SIG-M5 treated with dmso at 0.1 percent for 504 hours (cell line): Measurements from ENCODE around the gene TMEM161B.
"Not testable (repeated sequence)": the region's sequence is repeated elsewhere in the genome, so short reads cannot be mapped to it uniquely, and the experiment has no call there.

Source experiments
- DNase-seq: peaks from one replicate; lab custom pipeline; 2025; ENCODE audit not compliant: unreplicated experiment; lab: John Stamatoyannopoulos, UW

TMEM161B gene

DNA sequence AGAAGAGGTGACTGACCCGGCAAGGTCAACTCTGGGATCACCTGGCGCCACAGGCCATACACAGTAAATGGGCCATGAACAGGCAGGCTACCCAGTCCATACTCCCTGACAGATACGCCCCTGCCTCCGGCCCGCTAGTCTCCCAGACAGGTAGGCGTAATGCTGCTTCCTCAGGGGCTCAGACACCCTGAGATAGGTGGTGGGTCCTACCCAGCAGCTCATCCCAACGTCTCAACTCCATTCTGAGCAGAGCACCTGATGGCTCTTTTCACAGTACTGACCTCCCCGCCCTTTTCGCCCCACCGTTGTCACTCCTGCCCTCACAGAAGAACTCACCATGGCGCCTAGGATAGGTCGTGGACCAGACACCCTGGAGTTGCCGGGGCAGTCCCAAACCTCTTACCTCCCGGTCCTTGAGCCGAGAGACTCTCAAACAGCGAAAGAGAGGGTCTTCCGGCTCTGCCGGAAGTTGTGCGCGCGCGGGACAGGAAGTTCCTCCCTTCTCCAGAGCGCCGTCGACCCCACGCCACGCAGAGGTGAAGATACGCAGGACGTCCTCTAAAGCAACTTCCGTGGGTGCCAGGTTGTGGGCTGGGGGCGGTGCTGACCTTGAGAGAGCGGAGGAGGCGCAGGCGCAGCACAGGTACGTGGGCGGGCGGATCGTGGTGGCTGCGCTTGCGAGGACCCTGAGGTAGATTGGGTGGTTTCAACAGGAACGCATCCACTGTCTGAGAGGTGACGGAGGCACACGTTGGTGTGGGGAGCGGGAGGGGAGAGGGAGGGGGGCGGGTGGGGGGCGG is at the start of gene TMEM161B:
Gene TMEM161B (minus strand): TSS at position 461 of the 800 bp plus-strand sequence. CDS start 122 bp downstream, at position 339.
- peak; percentile 96 for DNase-seq

DNA sequence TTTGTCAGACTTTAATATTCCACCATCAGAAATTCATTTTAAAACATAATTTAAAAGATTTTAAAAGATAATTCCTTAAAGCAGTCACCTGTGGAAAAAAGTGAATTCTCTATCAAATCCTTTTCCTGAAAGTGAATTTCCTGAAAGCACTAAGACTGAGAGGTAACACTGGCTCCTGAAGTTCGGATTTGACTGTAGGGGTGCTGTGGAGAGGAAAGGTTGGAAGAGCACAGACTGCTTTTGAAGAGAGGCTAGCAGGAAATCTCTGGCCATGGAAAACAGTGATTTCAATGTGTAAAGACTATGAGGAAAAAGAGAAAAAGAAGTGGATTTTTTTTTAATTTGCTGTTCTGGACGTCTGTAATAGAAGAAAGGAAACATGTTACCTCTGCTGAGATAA is 35.7 kb upstream of the TMEM161B start:
- DNase-seq: no peak

DNA sequence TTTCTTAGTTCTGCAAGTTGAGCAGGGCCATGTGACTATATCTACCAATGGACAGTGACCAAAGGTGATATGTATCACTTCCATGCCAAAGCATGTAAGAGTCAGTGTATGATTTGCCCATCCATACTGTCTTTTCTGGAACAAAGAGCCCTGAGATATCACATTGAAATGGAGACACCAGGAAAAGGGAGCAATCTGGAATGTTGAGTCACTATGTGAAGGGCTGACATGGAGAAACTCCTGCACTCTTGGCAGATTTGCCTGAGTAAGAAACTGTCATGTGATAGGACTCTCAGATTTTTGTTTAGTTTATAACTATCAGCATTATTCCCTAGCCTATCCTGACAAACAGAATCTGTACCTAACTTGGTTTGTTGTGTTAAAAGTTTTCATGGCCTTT is 29.8 kb upstream of the TMEM161B start:
- no peak for DNase-seq

DNA sequence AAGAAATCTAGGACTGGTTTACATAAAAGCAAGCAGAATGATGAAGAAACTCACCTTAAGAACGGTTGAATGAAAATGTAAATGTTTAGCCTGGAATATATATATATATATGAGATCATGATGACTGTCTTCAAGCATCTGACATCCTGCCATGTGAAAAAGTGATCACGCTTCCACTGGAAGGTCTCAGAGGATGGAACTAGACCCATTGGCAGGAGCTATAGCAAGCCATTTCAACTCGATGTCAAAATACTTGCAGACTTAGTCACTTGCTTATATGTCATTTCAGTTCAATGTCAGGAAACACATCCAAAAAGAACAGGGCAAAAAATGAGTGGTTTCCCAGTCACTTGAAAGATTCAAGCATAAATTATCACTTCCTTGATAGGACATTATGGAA is 22.2 kb upstream of the TMEM161B start:
- no peak for DNase-seq

DNA sequence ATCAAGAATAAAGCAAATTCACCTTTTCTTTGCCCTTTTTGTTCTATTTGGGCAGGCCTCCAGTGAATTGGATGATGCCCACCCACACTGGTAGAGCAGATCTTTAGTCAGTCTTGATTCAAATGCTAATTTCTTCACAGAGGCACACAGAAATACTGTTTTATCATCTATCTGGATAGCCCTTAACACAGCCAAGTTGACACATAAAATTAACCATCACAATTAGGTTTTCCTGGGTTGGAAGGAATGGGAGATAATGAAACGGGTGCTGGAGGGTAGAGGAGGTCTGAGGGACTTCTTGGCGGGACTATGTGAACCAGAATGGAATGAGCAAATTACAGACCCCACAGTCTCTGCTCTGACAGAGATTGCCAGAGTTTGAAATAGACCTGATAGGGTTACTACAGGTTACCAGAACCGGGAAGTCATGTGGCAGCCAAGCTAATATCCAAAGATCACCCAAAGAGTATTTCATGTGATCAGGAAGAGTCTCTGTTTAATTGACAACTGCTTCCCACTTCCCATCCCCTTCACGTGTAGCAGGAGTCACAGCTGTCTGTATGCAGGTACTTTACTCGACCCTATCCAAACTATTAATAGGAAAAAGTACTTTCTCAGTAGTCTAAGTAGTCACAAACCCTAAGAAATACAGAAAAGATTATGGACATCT is 20.0 kb upstream of the TMEM161B start:
- no peak for DNase-seq

DNA sequence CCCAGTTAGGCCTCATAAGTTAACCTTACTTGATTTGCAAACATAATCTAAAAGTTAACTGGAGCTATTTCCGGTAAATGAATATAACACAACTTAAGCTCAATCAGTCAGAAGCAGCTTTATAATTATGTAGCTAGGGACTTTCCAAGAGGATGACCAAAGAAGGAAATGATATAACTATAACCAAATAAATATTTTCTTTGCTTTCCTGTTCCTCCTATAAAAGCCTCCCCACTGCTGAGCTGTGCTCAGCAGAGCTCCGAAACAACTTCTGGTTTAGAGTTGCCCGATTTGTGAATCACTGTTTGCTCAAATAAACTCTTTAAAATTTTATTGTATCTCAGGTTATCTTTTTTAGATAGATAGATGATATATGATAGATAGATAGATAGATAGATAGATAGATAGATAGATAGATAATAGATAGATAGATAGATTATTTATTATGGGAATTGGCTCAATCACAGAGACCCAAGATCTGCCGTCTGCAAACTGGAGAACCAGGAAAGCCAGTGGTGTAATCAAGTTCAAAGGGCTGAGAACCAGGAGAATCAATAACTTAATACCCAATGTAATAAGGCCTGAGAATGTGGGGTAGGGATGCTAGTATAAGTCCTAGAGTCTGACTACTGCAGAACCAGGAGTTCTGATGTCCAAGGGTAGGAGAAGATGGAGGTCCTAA is 19.3 kb upstream of the TMEM161B start:
- no peak for DNase-seq

DNA sequence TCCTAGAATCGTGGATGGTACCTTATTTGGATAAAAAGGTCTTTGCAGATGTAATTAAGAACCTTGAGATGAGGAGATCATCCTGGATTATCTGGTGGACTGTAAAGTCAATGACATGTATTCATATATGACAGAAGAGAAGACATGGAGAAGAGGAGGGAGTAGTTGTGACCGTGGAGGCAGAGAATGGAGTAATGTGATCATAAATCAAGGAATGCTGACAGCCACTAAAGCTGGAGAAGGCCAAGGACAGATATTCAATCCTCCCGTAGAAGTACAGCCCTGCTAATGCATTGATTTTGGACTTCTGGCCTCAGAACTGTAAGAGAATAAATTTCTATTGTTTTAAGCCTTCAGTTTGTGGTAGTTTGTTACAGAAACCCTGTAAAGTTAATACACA is 18.7 kb upstream of the TMEM161B start:
- DNase-seq: no peak

DNA sequence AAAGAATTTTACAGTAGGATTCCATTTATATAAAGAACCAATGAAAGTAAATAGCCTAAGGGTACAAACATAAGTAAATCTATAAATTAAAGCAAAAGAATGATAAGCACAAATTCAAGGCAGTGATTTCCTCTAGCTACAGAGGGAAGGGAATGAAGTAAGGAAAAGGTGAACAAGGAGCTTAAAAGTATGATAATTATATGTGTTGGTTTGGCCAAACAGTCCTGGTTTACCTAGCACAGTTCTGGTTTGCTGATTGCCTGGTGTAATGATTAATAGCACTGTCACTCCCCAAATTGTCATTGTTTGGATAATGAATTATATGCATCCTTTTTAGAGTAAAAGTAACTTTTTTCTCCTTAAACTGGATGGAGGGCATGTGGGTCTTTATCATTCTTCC is 15.0 kb upstream of the TMEM161B start:
- DNase-seq: no peak

DNA sequence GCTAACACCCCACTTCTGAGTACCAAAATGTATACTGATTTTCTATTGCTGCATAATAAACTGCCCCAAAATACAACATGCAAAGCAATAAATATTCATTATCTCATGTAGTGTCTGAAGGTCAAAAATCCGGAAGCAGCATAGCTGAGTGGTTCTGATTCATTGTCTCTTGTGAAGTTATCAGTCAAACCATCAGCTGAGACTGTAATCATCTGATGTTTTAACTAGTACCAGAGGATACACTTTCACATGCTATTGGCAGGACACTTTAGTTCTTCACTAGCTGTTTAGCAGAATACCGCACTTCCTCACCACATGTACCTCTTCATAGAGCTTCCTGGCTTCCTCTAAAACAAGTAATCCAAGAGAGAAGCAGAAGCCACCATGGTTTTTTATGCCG is 12.7 kb upstream of the TMEM161B start:
- no peak for DNase-seq

DNA sequence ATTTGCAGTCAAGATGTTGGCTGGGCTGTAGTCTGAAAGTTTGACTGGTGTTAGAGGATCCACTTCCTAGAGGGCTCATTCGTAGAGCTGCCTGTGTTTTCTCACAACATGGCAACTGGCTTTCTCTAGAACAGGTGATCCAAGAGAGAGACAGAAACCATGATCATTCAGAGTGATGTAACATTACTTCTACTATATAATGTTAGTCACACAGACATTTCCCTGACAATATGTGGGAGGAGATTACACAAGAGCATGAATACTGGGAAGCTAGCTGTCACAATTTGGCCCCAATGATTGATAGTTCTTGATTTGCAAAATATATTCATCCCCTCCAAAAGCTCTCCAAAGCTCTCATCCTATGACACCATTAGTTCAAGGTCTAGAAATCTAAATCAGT is 10.9 kb upstream of the TMEM161B start:
- no peak for DNase-seq

DNA sequence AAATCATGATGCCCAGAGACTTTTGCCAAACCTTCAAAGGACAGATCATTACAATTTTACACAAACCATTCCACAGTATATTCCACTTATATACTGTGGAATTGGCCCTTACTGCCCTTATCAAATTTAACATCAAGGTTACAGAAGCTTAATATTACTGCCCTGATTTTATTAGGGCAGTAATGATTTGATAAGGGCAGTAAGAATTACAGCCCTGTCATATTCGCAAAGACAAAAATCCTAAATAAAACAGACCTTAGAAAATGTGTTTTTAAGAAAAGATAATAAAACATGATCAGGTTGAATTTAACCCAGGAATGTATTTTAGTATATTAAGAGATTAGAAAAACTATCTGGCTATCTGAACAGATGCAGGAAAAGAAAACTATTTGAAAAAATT is 7.7 kb upstream of the TMEM161B start:
- DNase-seq: no peak

DNA sequence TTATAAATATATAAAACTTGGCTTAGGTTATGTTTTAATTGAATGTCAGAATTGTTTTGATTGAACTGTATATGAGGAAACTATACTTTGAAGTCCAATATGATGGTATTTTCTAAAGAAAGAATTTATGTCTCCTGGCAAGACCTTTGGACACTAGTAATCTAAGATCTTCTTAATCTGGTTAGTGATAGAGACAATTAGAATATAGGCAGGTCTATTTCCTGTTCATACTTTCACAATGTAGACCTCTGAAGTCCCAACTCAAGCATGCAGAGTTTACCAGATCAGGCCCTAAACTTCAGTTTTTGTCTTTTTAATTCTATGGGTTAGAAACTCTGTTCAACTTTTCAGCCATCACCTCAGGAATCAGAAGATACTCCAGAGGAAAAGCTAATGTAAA is 6.9 kb upstream of the TMEM161B start:
- no peak for DNase-seq

DNA sequence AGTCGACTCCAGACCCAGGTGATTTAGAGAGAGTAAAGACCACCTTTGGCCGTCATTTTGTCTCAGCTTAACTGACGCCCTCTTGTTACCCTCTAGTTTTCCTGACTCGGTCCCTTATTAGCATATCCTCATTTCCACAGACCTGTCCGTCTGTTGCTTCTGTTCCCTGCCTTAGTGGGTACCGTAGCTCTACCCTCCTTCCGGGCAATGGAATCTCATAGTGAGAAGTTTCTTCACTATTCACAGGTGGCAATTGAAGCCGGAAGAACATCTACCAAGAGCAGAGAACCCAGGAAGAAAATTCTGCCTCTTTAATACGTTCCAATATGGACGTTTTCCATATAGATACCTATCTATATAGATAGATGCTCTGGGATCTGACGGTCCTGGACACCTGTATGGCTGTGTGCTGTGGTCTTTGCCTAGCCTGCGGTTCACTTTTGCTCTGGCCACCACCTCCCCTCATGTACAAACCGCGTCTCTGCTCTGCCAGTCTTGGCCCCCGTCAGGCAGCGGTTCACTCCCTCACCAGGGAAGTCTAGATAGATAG is 652 bp upstream of the TMEM161B start:
- DNase-seq: peak; percentile 61

DNA sequence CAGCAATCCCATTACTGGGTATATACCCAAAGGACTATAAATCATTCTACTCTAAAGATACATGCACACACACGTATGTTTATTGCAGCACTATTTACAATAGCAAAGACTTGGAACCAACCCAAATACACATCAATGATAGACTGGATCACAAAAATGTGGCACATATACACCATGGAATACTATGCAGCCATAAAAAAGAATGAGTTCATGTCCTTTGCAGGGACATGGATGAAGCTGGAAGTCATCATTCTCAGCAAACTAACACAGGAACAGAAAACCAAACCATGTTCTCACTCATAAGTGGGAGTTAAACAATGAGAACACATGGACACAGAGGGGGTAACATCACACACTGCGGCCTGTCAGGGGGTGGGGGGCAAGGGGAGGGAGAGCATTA is 4.1 kb downstream of the TMEM161B start:
- not testable (repeated sequence) for DNase-seq

DNA sequence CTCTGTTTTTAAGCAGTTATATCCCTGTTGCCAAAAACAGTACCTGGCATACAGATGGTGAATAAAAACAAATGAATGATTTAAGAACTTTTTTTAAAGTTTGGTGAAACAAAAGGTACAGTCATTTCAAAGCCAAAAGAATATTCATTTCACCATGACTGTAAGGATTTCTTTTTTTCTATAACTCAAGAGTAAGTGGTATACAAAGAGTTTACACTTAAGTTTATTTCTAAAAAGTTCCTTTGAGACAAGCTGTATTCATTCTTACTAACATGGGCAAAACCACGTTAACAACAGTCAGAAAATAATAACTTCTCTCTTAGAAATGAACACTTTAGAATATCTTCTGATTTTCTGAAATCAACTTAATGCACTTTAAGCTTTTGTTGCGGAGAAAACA is 5.3 kb downstream of the TMEM161B start:
- DNase-seq: no peak

DNA sequence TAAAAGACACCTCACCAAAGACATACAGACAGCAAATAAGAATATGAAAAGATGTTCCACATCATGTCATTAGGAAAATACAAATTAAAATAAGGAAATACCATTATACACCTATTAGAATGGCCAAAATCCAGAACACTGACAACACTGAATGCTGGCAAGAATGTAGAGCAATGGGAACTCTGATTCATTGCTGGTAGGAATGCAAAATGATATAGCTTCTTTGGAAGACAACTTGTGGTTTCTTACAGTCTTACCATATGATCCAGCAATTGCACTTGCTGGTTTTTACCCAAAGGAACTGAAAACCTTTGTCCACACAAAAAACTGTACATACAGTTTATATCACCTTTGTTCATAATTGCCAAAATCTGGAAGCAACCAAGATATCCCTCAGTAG is 6.5 kb downstream of the TMEM161B start:
- no peak for DNase-seq

DNA sequence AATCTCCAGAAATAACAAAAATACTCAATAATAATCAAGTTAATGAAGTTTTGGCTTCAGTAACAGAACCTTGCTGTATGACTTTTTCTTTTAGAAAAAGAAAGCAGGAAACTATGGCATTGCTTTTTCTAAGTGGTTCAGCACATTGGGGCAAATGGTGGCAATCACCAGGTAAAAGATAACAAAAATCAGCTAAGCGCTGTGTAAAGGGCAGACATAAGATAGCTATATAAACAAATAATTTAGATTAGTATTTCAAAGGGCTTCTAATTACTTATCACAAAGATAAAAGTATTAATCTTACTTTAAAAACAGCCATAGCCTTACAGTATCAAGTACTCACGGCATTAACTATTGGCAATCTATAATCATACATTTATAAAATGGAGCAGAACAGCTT is 10.0 kb downstream of the TMEM161B start:
- no peak for DNase-seq

DNA sequence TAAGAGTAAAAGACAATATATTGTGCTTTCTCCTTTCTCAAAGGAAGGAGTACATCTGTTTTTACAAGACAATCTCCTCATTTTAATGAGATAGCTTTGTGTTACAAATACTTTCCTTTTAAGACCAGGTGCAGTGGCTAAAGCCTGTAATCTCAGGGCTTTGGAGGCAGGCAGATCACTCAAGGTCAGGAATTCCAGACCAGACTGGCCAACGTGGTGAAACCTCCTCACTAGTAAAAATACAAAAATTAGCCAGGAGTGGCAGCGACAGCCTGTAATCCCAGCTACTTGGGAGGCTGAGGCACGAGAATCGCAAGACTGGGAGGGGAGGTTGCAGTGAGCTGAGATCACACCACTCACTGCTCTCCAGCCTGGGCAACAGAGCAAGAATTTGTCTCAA is 11.8 kb downstream of the TMEM161B start:
- DNase-seq: no peak

DNA sequence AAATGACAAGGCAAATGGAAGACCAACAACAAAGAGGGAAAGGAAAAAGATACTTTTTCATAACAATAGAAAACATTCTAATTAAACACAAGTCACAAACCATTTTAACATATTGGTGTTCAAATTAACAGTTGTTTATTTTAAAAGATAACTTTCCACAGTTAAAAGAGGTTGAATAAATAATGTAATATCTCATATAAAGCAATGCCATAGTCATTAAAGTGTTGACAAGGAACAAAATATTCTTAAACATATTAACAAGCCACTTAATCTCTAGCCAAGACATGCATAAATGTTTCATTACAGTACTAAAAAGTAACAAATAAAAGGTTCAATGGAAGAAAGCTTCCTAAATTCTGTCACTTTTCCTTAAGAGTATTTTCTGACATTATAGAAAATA is 12.6 kb downstream of the TMEM161B start:
- DNase-seq: no peak

DNA sequence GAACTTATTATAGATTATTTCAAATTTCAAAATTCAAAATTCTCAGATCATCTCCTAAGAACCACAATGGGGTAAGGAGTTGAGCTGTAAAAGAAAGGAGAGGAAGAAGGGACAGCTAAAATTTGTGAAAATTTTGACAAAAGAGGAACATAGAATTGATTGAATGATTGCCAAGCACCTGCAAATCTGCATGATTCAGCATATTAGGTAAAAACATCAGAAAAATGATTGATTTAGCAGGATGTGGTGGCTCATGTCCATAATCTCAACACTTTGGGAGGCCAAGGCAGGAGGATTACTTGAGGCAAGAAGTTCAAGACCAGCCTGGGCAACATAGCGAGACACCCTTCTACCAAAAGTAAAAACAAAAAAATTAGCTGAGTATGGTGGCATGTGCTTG is 14.3 kb downstream of the TMEM161B start:
- DNase-seq: no peak

DNA sequence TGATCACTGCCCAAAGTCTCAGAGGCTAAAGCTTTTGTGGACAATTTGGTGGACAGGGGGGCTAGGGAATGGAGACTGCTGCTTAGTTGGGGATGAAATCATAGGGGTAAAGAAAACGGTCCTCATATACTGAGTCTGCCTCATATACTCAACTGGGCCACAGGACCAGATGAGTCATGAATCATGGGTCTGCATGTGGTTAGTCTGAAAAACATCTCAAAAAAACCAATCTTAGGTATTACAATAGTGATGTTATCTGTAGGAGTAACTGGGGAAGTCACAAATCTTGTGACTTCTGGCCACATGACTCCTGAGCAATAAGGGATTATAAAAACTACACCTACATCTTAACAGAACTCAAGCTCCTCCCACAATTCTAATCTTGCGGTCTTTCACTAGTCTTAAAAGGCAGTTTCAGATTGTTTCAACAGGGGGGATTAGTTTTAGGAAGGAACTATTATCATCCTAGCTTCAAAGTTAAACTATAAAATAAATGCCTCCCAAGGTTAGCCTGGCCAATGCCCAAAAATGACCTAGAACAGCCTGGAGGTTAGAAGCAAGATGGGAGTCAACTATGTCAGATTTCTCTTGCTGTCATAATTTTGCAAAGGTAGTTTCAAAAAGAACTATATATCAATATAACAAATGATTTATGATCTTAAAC is 17.5 kb downstream of the TMEM161B start:
- DNase-seq: no peak
